ENCODE measurements around the gene MSX1. TPM values are rescaled to one million over a fixed set of nuclear protein-coding genes. Genes with fewer than 3 reads are reported as not detected.

The MSX1 gene
- total RNA-seq, 1 experiment from 2014 or later = 59.9 TPM

GRCh38 chr4:4836044-4836443, 23.4 kb upstream of the MSX1 start:
- Histone ChIP-seq H3K79me2 (ENCODE audit: insufficient read depth, low read length) (no peaks in the 10 kb centered on the region), H4K20me1 (ENCODE audit: insufficient read depth) (no peaks in the 10 kb centered on the region), H3K9me3 (ENCODE audit: control insufficient read depth in 1 of 2, insufficient read depth in 1 of 2, low read depth in 1 of 2, low read length in 2 of 2) (no peaks in the 10 kb centered on the region), H3K9ac (ENCODE audit: low read length) (no peak overlapping the region), H2AFZ (ENCODE audit: low read depth, low read length, poor library complexity, severe bottlenecking) (no peak overlapping the region), H3K4me1 (ENCODE audit: control insufficient read depth in 1 of 2, insufficient read depth in 2 of 2, low read length in 2 of 2) (peaks cover 3 to 19% of the 10 kb centered on the region in 2 experiments; a peak in 2 of 4 replicates), H3K9me2 (ENCODE audit: insufficient read depth) (no peaks in the 10 kb centered on the region), H3K4me3 (replicated peaks in 1 of 2; ENCODE audit: low read depth in 1 of 2, low read length in 2 of 2) (no peak overlapping the region), H3K4me2 (ENCODE audit: low read length) (no peak overlapping the region), H3K27me3 (ENCODE audit: insufficient read depth, low read length) (no peaks in the 10 kb centered on the region), H3K36me3 (ENCODE audit: control insufficient read depth in 1 of 2, insufficient read depth in 2 of 2, low read length in 2 of 2) (no peaks in the 10 kb centered on the region), H3K27ac (ENCODE audit: low read depth, low read length) (no peak overlapping the region)
- TF ChIP-seq RAD21 (IDR thresholded peaks at IDR 0.05; ENCODE audit: low read depth) (no peak), EGR1 (IDR thresholded peaks at IDR 0.05; ENCODE audit: low read depth) (no peak), POLR2AphosphoS5 (IDR thresholded peaks at IDR 0.05; ENCODE audit: low read depth, low read length) (no peak), MAX (IDR thresholded peaks at IDR 0.05) (no peak), CBX3 (IDR thresholded peaks at IDR 0.05; ENCODE audit: low read depth) (no peak), ELF1 (IDR thresholded peaks at IDR 0.05; ENCODE audit: borderline replicate concordance, low read depth) (no peak), YY1 (IDR thresholded peaks at IDR 0.05; ENCODE audit: extremely low read depth, insufficient replicate concordance, low read depth, low read length) (no peak), ZBTB33 (IDR thresholded peaks at IDR 0.05; ENCODE audit: extremely low read depth, insufficient replicate concordance, low read length) (no peak), EZH2phosphoT487 (IDR thresholded peaks at IDR 0.05; ENCODE audit: borderline replicate concordance) (no peak), FOSL1 (IDR thresholded peaks at IDR 0.05; ENCODE audit: low read depth) (no peak), CTCF (IDR thresholded peaks at IDR 0.05 in 2 of 3, conservative IDR thresholded peaks at IDR 0.05 in 1 of 3; ENCODE audit: borderline replicate concordance in 1 of 3, insufficient read depth in 1 of 3, low read depth in 2 of 3, low read length in 2 of 3) (no peak), SP1 (IDR thresholded peaks at IDR 0.05; ENCODE audit: low read depth) (no peak), ZNF274 (IDR thresholded peaks at IDR 0.05; ENCODE audit: low read depth, low read length) (no peak), SRF (IDR thresholded peaks at IDR 0.05; ENCODE audit: low read depth) (no peak)
- ChIA-PET CTCF (no interaction called here), RAD21 (ENCODE audit: low non-redundant PET in 1 of 2, low total read pairs in 2 of 2, uncharacterized antibody in 2 of 2, unreplicated experiment in 2 of 2) (no interaction called here), POLR2A (no interaction called here)
- no TSS peak for BruUV-seq (replicated peaks)
- ATAC-seq = no peak
- intact Hi-C loops (cut with micrococcal nuclease) = no loop called here
- no peak for DNase-seq (ENCODE audit: low read depth, low spot score)

Measured in HCT116 (cell line).